ENCODE results near the gene LRPPRC.

LRPPRC gene

DNA sequence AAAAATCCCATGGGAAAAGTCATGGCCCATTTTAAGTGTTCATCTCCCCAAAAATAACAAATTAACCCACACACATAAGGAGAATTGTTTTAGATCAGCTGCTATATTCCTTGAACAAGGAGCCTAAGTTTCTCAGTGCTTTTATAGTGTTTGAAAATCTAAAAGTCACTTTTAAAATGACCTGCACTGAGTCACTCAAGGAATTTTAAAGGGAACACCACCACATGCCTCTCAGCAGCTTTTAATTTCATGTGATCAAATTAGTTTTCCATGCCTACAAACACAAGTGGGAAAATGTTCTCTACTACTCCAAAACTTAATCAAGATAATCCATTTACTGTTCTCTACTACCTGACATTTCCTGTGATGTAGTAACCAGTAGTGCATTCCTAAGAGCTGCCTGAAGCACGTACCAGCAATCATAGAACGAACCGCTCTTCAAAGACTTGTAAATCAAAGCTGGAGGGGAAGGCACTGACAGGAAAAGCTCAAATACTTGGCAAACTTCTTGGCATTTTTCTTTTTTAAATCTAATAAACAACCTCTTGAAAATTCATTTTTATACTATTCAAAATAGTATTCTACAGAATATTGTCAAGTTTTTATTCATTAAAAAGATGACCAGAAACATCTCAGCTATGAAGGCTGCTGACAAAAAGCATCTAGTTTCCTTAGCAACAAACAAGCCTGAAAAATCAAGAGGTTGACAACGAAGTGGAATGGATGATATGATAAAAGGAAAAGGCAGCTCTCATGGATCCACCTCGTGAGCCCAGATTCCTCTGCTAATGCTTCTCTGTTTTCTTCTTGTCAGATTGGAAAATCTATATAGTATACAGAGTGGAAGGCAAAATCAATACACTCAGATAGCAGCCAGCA is 37.2 kb downstream of the LRPPRC start:
- no peaks in the 10 kb centered on the region for H3K27me3 Mint-ChIP-seq (ENCODE audit: low read depth, poor library complexity)
- H3K4me3 Mint-ChIP-seq, result no peak overlapping the region
- no peaks in the 10 kb centered on the region for H3K4me1 Mint-ChIP-seq
- TF ChIP-seq, protein P1, sequence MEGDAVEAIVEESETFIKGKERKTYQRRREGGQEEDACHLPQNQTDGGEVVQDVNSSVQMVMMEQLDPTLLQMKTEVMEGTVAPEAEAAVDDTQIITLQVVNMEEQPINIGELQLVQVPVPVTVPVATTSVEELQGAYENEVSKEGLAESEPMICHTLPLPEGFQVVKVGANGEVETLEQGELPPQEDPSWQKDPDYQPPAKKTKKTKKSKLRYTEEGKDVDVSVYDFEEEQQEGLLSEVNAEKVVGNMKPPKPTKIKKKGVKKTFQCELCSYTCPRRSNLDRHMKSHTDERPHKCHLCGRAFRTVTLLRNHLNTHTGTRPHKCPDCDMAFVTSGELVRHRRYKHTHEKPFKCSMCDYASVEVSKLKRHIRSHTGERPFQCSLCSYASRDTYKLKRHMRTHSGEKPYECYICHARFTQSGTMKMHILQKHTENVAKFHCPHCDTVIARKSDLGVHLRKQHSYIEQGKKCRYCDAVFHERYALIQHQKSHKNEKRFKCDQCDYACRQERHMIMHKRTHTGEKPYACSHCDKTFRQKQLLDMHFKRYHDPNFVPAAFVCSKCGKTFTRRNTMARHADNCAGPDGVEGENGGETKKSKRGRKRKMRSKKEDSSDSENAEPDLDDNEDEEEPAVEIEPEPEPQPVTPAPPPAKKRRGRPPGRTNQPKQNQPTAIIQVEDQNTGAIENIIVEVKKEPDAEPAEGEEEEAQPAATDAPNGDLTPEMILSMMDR (IDR thresholded peaks at IDR 0.05), result no peak
- no peaks in the 10 kb centered on the region for H3K9me3 Mint-ChIP-seq
- peaks cover 85% of the 10 kb centered on the region for H3K36me3 Mint-ChIP-seq (ENCODE audit: low read depth)
- no peak overlapping the region for H3K27ac Mint-ChIP-seq
- DNase-seq, result no peak

DNA sequence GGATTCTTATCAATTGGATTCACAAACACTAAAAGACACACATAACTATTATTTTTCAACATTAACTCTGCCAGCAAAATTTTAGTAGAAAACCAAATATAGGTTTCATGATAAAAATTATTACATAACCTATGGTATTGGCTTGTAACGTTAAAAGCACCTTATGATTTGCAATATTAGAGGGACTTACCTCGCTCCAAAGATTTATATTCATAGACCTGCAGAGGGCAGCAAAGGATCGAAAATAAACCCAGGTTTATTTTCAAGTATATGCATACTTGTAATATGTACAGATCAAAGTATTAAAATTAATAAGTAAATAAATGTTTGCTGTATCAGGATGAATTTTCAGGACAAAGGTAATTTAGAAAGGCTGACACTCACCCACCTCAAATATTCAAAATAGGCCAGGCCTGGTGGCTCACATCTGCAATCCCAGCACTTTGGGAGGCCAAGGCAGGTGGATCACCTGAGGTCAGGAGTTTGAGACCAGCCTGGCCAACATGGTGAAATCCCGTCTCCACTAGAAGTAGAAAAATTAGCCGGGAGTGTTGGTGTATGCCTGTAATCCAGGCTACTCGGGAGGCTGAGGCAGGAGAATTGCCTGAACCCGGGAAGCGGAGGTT is 45.3 kb downstream of the LRPPRC start:
- H3K27ac Mint-ChIP-seq, result peak overlapping the region; percentile 66
- no peak for DNase-seq
- TF ChIP-seq, protein P1 (IDR thresholded peaks at IDR 0.05), result peak; percentile 29
- H3K9me3 Mint-ChIP-seq, result no peaks in the 10 kb centered on the region
- H3K4me1 Mint-ChIP-seq, result no peaks in the 10 kb centered on the region
- no peaks in the 10 kb centered on the region for H3K27me3 Mint-ChIP-seq (ENCODE audit: low read depth, poor library complexity)
- H3K36me3 Mint-ChIP-seq (ENCODE audit: low read depth), result peaks cover 83% of the 10 kb centered on the region
- no peak overlapping the region for H3K4me3 Mint-ChIP-seq

DNA sequence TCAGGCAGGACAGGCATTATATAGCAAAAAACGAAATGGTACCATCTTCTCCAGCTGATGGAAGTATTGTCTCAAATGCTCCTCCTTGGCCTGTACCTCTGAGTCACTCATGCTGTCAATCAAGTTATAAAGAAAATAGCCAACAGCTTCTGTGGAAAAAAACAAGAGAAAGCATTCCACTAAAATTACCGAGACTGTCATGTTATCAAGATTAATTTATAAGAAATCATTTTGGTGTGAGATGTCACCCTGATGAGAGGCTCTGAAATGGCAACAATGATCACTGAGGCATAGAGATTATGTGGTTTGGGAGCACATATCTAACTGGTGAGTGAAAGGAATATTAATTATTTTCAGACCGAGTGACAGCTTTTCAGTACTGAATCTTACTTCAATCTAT is 47.4 kb downstream of the LRPPRC start:
- H3K36me3 Mint-ChIP-seq (ENCODE audit: low read depth), result peaks cover 70% of the 10 kb centered on the region
- no peak overlapping the region for H3K4me3 Mint-ChIP-seq
- H3K9me3 Mint-ChIP-seq, result no peaks in the 10 kb centered on the region
- H3K27ac Mint-ChIP-seq, result peak overlapping the region; percentile 54
- DNase-seq, result no peak
- TF ChIP-seq, protein P1 (IDR thresholded peaks at IDR 0.05), result no peak
- H3K4me1 Mint-ChIP-seq, result no peaks in the 10 kb centered on the region
- H3K27me3 Mint-ChIP-seq (ENCODE audit: low read depth, poor library complexity), result no peaks in the 10 kb centered on the region

DNA sequence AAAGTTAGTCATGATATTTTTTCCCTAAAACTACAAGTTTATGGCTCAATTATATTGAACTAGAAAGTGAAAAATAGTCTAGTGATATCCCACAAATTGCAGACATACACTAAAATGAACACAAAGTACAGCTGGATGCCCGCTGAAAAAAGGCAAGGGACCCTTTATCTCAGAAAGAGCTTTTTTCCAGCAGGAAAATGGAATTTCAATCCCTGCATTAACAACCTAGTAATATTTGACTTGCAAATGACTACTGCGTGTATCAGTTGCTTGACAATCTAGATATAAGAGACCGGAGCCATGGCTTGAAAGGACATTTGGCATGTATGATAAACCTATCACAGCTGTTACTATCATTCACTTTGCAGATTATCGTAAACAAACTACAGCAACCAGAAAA is 49.1 kb downstream of the LRPPRC start:
- no peak overlapping the region for H3K4me3 Mint-ChIP-seq
- H3K27me3 Mint-ChIP-seq (ENCODE audit: low read depth, poor library complexity), result no peaks in the 10 kb centered on the region
- no peak for DNase-seq
- H3K9me3 Mint-ChIP-seq, result no peaks in the 10 kb centered on the region
- H3K36me3 Mint-ChIP-seq (ENCODE audit: low read depth), result peaks cover 63% of the 10 kb centered on the region
- H3K27ac Mint-ChIP-seq, result no peak overlapping the region
- TF ChIP-seq, protein P1 (IDR thresholded peaks at IDR 0.05), result no peak
- H3K4me1 Mint-ChIP-seq, result no peaks in the 10 kb centered on the region

DNA sequence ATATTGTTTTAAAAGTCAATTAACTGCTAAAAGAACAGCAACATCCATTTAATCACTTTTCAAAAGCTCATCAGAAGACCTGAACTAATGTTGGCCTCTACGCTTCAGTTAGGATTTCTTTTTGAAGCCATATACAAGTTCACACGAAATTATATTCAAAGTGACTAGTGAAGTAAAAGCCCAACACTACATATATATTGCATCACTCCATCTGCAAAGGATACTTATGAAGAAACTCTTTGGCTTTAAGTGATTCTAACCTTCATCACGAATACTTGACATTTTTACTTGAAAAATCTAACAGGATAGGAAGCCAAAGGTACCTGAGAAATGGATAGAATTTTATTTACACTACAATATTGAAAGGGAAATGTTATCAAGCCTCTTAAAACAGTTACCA is 50.4 kb downstream of the LRPPRC start:
- H3K36me3 Mint-ChIP-seq (ENCODE audit: low read depth), result peaks cover 55% of the 10 kb centered on the region
- H3K27me3 Mint-ChIP-seq (ENCODE audit: low read depth, poor library complexity), result no peaks in the 10 kb centered on the region
- no peak overlapping the region for H3K27ac Mint-ChIP-seq
- H3K4me3 Mint-ChIP-seq, result no peak overlapping the region
- no peaks in the 10 kb centered on the region for H3K9me3 Mint-ChIP-seq
- TF ChIP-seq, protein P1 (IDR thresholded peaks at IDR 0.05), result no peak
- no peaks in the 10 kb centered on the region for H3K4me1 Mint-ChIP-seq
- DNase-seq, result no peak
